ENCODE results near the gene FLT4. TPM values are rescaled to one million over a fixed set of nuclear protein-coding genes. Genes with fewer than 3 reads are reported as not detected.

Gene FLT4
- total and polyA plus RNA-seq, 2 donors (not counting 1 experiment from before 2014, with no cell fraction given): 0.17 TPM; not detected in 1

DNA sequence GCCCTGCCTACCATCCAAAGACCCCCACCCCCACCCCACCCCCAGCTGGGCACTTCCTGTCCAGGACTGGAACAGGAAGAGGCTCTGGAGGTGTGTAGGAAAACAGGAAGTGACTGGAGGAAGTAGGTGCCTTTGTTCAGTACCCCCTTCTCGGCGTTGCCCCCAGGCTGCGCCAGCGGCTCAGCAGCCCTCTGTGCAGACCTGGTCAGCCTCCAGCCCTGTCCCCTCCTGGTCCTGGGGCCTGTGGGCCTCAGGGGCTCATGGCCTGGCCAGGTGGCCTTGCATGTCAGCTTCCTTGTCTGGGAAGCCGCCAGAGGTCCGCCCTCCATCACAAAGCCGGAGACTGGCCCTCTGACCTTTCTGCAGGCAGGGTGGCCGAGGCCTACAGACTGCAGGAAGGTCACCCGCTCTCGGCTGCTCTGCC, 26.0 kb downstream of the FLT4 start:
- Histone ChIP-seq H3K27me3 (ENCODE audit: control insufficient read depth, insufficient read depth, low read length) (no peaks in the 10 kb centered on the region), H3K9ac (ENCODE audit: insufficient read depth, low read length) (no peak overlapping the region), H3K4me2 (ENCODE audit: extremely low read depth, insufficient read depth, low read length) (no peak overlapping the region), H3K4me1 (ENCODE audit: control insufficient read depth, extremely low read depth, insufficient read depth, low read length) (no peaks in the 10 kb centered on the region), H3K27ac (ENCODE audit: insufficient read depth, low read length) (no peak overlapping the region), H2AFZ (ENCODE audit: low read length) (no peak overlapping the region), H4K20me1 (ENCODE audit: control insufficient read depth, extremely low read depth, insufficient read depth, low read length) (no peaks in the 10 kb centered on the region), H3K9me3 (ENCODE audit: control insufficient read depth, insufficient read depth, low read depth, low read length) (no peaks in the 10 kb centered on the region), H3K36me3 (ENCODE audit: control insufficient read depth, insufficient read depth, low read length) (no peaks in the 10 kb centered on the region), H3K79me2 (ENCODE audit: control insufficient read depth, insufficient read depth, low read length) (no peaks in the 10 kb centered on the region), H3K4me3 (replicated peaks in 1 of 4; ENCODE audit: control extremely low read depth in 1 of 4, insufficient read depth in 1 of 4, low read depth in 3 of 4, low read length in 4 of 4) (no peak overlapping the region)
- no peak for DNase-seq (ENCODE audit: low read depth in 2 of 2)
- TF ChIP-seq EZH2 (IDR thresholded peaks at IDR 0.05; ENCODE audit: low read length, missing control alignments): no peak
- TF ChIP-seq, protein P1, sequence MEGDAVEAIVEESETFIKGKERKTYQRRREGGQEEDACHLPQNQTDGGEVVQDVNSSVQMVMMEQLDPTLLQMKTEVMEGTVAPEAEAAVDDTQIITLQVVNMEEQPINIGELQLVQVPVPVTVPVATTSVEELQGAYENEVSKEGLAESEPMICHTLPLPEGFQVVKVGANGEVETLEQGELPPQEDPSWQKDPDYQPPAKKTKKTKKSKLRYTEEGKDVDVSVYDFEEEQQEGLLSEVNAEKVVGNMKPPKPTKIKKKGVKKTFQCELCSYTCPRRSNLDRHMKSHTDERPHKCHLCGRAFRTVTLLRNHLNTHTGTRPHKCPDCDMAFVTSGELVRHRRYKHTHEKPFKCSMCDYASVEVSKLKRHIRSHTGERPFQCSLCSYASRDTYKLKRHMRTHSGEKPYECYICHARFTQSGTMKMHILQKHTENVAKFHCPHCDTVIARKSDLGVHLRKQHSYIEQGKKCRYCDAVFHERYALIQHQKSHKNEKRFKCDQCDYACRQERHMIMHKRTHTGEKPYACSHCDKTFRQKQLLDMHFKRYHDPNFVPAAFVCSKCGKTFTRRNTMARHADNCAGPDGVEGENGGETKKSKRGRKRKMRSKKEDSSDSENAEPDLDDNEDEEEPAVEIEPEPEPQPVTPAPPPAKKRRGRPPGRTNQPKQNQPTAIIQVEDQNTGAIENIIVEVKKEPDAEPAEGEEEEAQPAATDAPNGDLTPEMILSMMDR (conservative IDR thresholded peaks at IDR 0.05 in 1 of 2, IDR thresholded peaks at IDR 0.05 in 1 of 2; ENCODE audit: low read depth in 1 of 2, low read length in 2 of 2): no peak

DNA sequence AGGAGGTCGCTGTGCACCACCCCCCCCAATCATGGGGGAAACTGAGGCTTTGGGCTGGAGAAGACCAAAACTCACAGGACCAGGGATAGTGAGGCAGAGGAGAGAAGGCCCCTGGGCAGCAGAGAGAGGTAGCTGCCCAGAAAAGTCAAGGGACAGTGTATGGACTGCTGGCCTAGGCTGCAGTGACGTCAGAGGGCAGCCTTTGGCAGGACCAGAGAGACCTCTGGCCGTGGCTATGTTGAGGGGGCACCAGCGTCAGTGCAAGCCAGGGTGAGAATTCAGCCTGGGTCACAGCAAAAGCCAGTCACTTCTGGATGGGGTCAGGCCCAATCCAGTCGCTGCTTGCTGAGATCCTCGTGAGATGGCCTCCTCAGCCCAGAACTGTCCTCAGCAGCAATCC, 26.5 kb downstream of the FLT4 start:
- Histone ChIP-seq H3K79me2 (ENCODE audit: control insufficient read depth, insufficient read depth, low read length) (no peaks in the 10 kb centered on the region), H4K20me1 (ENCODE audit: control insufficient read depth, extremely low read depth, insufficient read depth, low read length) (no peaks in the 10 kb centered on the region), H3K4me3 (replicated peaks in 1 of 4; ENCODE audit: control extremely low read depth in 1 of 4, insufficient read depth in 1 of 4, low read depth in 3 of 4, low read length in 4 of 4) (no peak overlapping the region), H2AFZ (ENCODE audit: low read length) (no peak overlapping the region), H3K9ac (ENCODE audit: insufficient read depth, low read length) (no peak overlapping the region), H3K4me2 (ENCODE audit: extremely low read depth, insufficient read depth, low read length) (no peak overlapping the region), H3K9me3 (ENCODE audit: control insufficient read depth, insufficient read depth, low read depth, low read length) (no peaks in the 10 kb centered on the region), H3K4me1 (ENCODE audit: control insufficient read depth, extremely low read depth, insufficient read depth, low read length) (no peaks in the 10 kb centered on the region), H3K27me3 (ENCODE audit: control insufficient read depth, insufficient read depth, low read length) (no peaks in the 10 kb centered on the region), H3K27ac (ENCODE audit: insufficient read depth, low read length) (no peak overlapping the region), H3K36me3 (ENCODE audit: control insufficient read depth, insufficient read depth, low read length) (no peaks in the 10 kb centered on the region)
- DNase-seq (ENCODE audit: low read depth in 2 of 2): no peak
- no peak for TF ChIP-seq EZH2 (IDR thresholded peaks at IDR 0.05; ENCODE audit: low read length, missing control alignments)
- TF ChIP-seq, protein P1 (conservative IDR thresholded peaks at IDR 0.05 in 1 of 2, IDR thresholded peaks at IDR 0.05 in 1 of 2; ENCODE audit: low read depth in 1 of 2, low read length in 2 of 2): no peak

DNA sequence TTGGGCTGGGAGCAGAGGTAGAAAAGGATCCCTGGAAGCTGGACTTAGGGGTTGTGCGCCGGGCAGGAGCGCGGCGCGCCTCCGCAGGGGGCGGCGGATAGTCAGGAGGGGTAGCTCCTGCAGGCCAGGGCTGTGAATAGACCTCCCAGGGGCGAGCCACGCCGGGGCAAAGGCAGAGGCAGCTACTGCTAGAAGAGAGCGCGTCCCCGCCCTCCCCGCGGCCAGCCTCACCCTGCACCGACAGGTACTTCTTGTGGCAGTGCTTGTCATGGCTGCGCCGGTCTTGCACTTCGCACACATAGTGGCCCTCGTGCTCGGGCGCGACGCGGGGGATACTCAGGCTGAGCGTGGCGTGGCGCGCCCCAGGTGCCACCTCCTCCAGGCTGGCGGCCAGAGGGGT, 28.1 kb downstream of the FLT4 start:
- Histone ChIP-seq H3K79me2 (ENCODE audit: control insufficient read depth, insufficient read depth, low read length) (no peaks in the 10 kb centered on the region), H3K4me1 (ENCODE audit: control insufficient read depth, extremely low read depth, insufficient read depth, low read length) (no peaks in the 10 kb centered on the region), H3K36me3 (ENCODE audit: control insufficient read depth, insufficient read depth, low read length) (no peaks in the 10 kb centered on the region), H2AFZ (ENCODE audit: low read length) (no peak overlapping the region), H3K4me2 (ENCODE audit: extremely low read depth, insufficient read depth, low read length) (no peak overlapping the region), H3K27me3 (ENCODE audit: control insufficient read depth, insufficient read depth, low read length) (no peaks in the 10 kb centered on the region), H3K9me3 (ENCODE audit: control insufficient read depth, insufficient read depth, low read depth, low read length) (no peaks in the 10 kb centered on the region), H3K27ac (ENCODE audit: insufficient read depth, low read length) (no peak overlapping the region), H4K20me1 (ENCODE audit: control insufficient read depth, extremely low read depth, insufficient read depth, low read length) (no peaks in the 10 kb centered on the region), H3K4me3 (replicated peaks in 1 of 4; ENCODE audit: control extremely low read depth in 1 of 4, insufficient read depth in 1 of 4, low read depth in 3 of 4, low read length in 4 of 4) (no peak overlapping the region), H3K9ac (ENCODE audit: insufficient read depth, low read length) (no peak overlapping the region)
- no peak for DNase-seq (ENCODE audit: low read depth in 2 of 2)
- TF ChIP-seq, protein P1 (conservative IDR thresholded peaks at IDR 0.05 in 1 of 2, IDR thresholded peaks at IDR 0.05 in 1 of 2; ENCODE audit: low read depth in 1 of 2, low read length in 2 of 2): no peak
- TF ChIP-seq EZH2 (IDR thresholded peaks at IDR 0.05; ENCODE audit: low read length, missing control alignments): no peak
